T-helper 2 cell treated with Interferon-gamma antibody and Interleukin-4, amounts not matched to agents 5 μg/mL and 100 μg/mL, for 36 hours (primary cell): ENCODE results near the gene PHC2.

Source experiments
- DNase-seq: peaks from one replicate; pipeline ENCODE4 v3.0.0; 2021; ENCODE audit warnings: low spot score
- H3K27ac Mint-ChIP-seq: one replicate; pipeline ENCODE4 v1.8.0; 2021; ENCODE audit warnings: mild to moderate bottlenecking, mixed read lengths
- H3K27me3 Mint-ChIP-seq: one replicate; pipeline ENCODE4 v1.8.0; 2021; ENCODE audit warnings: low read depth, mixed read lengths
- H3K36me3 Mint-ChIP-seq: one replicate; pipeline ENCODE4 v1.8.0; 2021; ENCODE audit warnings: low read depth, mixed read lengths
- H3K4me1 Mint-ChIP-seq: one replicate; pipeline ENCODE4 v1.8.0; 2021; ENCODE audit warnings: low read depth, mixed read lengths
- H3K4me3 Mint-ChIP-seq: one replicate; pipeline ENCODE4 v1.8.0; 2022; ENCODE audit warnings: mild to moderate bottlenecking, moderate library complexity, mixed read lengths
- H3K9me3 Mint-ChIP-seq: one replicate; pipeline ENCODE4 v1.8.0; 2021; ENCODE audit warnings: mixed read lengths

Gene PHC2

GRCh38 chr1:33370301-33370700, 60.6 kb downstream of the PHC2 start:
- Mint-ChIP-seq H3K4me3 (no peak overlapping the region), H3K4me1 (peaks cover 4% of the 10 kb centered on the region), H3K27ac (no peak overlapping the region), H3K9me3 (no peaks in the 10 kb centered on the region), H3K27me3 (peaks cover 9% of the 10 kb centered on the region), H3K36me3 (no peaks in the 10 kb centered on the region)
- DNase-seq = no peak

- H3K36me3 Mint-ChIP-seq = no peaks in the 10 kb centered on the region
- no peak for DNase-seq
- H3K27ac Mint-ChIP-seq = no peak overlapping the region
- H3K4me1 Mint-ChIP-seq = peaks cover 4% of the 10 kb centered on the region
- H3K9me3 Mint-ChIP-seq = no peaks in the 10 kb centered on the region
- peaks cover 9% of the 10 kb centered on the region for H3K27me3 Mint-ChIP-seq
- H3K4me3 Mint-ChIP-seq = no peak overlapping the region
Measured at GRCh38 chr1:33369764-33370163, 61.1 kb downstream of the PHC2 start.

- Mint-ChIP-seq H3K4me1 (peaks cover 4% of the 10 kb centered on the region), H3K36me3 (no peaks in the 10 kb centered on the region), H3K27ac (no peak overlapping the region), H3K4me3 (no peak overlapping the region), H3K9me3 (no peaks in the 10 kb centered on the region), H3K27me3 (peaks cover 9% of the 10 kb centered on the region)
- no peak for DNase-seq
Measured at GRCh38 chr1:33369081-33369480, 61.8 kb downstream of the PHC2 start.

GRCh38 chr1:33368431-33368830, 62.5 kb downstream of the PHC2 start:
- Mint-ChIP-seq H3K27me3 (peaks cover 5% of the 10 kb centered on the region), H3K27ac (no peak overlapping the region), H3K36me3 (no peaks in the 10 kb centered on the region), H3K4me1 (peaks cover 4% of the 10 kb centered on the region), H3K4me3 (no peak overlapping the region), H3K9me3 (no peaks in the 10 kb centered on the region)
- no peak for DNase-seq

GRCh38 chr1:33367485-33368405, 63.1 kb downstream of the PHC2 start:
- Mint-ChIP-seq H3K27me3 (peaks cover 3% of the 10 kb centered on the region), H3K4me1 (peaks cover 4% of the 10 kb centered on the region), H3K27ac (no peak overlapping the region), H3K36me3 (no peaks in the 10 kb centered on the region), H3K4me3 (no peak overlapping the region), H3K9me3 (no peaks in the 10 kb centered on the region)
- peak; percentile 72 for DNase-seq

- H3K4me3 Mint-ChIP-seq = no peak overlapping the region
- DNase-seq = no peak
- peaks cover 3% of the 10 kb centered on the region for H3K27me3 Mint-ChIP-seq
- H3K27ac Mint-ChIP-seq = no peak overlapping the region
- no peaks in the 10 kb centered on the region for H3K9me3 Mint-ChIP-seq
- peaks cover 4% of the 10 kb centered on the region for H3K4me1 Mint-ChIP-seq
- no peaks in the 10 kb centered on the region for H3K36me3 Mint-ChIP-seq
Measured at GRCh38 chr1:33366762-33367484, 64.0 kb downstream of the PHC2 start.

- no peak for DNase-seq
- Mint-ChIP-seq H3K36me3 (no peaks in the 10 kb centered on the region), H3K9me3 (no peaks in the 10 kb centered on the region), H3K4me1 (peaks cover 11% of the 10 kb centered on the region), H3K4me3 (no peak overlapping the region), H3K27me3 (peaks cover 3% of the 10 kb centered on the region), H3K27ac (no peak overlapping the region)
Measured at GRCh38 chr1:33365560-33365997, 65.3 kb downstream of the PHC2 start.

- H3K36me3 Mint-ChIP-seq = no peaks in the 10 kb centered on the region
- no peak overlapping the region for H3K4me3 Mint-ChIP-seq
- peaks cover 11% of the 10 kb centered on the region for H3K4me1 Mint-ChIP-seq
- DNase-seq = no peak
- H3K27me3 Mint-ChIP-seq = peaks cover 3% of the 10 kb centered on the region
- H3K9me3 Mint-ChIP-seq = no peaks in the 10 kb centered on the region
- no peak overlapping the region for H3K27ac Mint-ChIP-seq
Measured at GRCh38 chr1:33364565-33364918, 66.4 kb downstream of the PHC2 start.

- Mint-ChIP-seq H3K27me3 (no peaks in the 10 kb centered on the region), H3K4me1 (peaks cover 11% of the 10 kb centered on the region), H3K4me3 (no peak overlapping the region), H3K36me3 (no peaks in the 10 kb centered on the region), H3K27ac (no peak overlapping the region), H3K9me3 (no peaks in the 10 kb centered on the region)
- DNase-seq = no peak
Measured at GRCh38 chr1:33363470-33363861, 67.4 kb downstream of the PHC2 start.

GRCh38 chr1:33363021-33363420, 67.9 kb downstream of the PHC2 start:
- no peak for DNase-seq

GRCh38 chr1:33361532-33362235, 69.2 kb downstream of the PHC2 start:
- no peak overlapping the region for H3K27ac Mint-ChIP-seq
- no peak overlapping the region for H3K4me3 Mint-ChIP-seq
- no peaks in the 10 kb centered on the region for H3K9me3 Mint-ChIP-seq
- H3K36me3 Mint-ChIP-seq = no peaks in the 10 kb centered on the region
- peaks cover 8% of the 10 kb centered on the region for H3K4me1 Mint-ChIP-seq
- H3K27me3 Mint-ChIP-seq = no peaks in the 10 kb centered on the region
- no peak for DNase-seq

More at GRCh38 chr1:33363021-33363420, 67.9 kb downstream of the PHC2 start:
- Mint-ChIP-seq H3K27me3 (no peaks in the 10 kb centered on the region), H3K4me3 (no peak overlapping the region), H3K9me3 (no peaks in the 10 kb centered on the region), H3K27ac (no peak overlapping the region), H3K4me1 (peaks cover 11% of the 10 kb centered on the region), H3K36me3 (no peaks in the 10 kb centered on the region)

- Mint-ChIP-seq H3K9me3 (no peaks in the 10 kb centered on the region), H3K4me3 (no peak overlapping the region), H3K27me3 (no peaks in the 10 kb centered on the region), H3K27ac (no peak overlapping the region), H3K4me1 (peaks cover 7% of the 10 kb centered on the region), H3K36me3 (no peaks in the 10 kb centered on the region)
- DNase-seq = no peak
Measured at GRCh38 chr1:33360367-33360766, 70.5 kb downstream of the PHC2 start.

- DNase-seq = no peak
- Mint-ChIP-seq H3K27me3 (no peaks in the 10 kb centered on the region), H3K4me1 (peaks cover 7% of the 10 kb centered on the region), H3K36me3 (no peaks in the 10 kb centered on the region), H3K4me3 (no peak overlapping the region), H3K27ac (no peak overlapping the region), H3K9me3 (no peaks in the 10 kb centered on the region)
Measured at GRCh38 chr1:33359931-33360330, 71.0 kb downstream of the PHC2 start.
